T-cell (primary cell): ENCODE measurements around the gene PCP4L1. TPM values are rescaled to one million over a fixed set of nuclear protein-coding genes. Genes with fewer than 3 reads are reported as not detected.

Experiments
- ATAC-seq, 4 experiments: fragments of 200-7000 bp in 3 of 4; fragments of 150-1000 bp in 1 of 4; cut with Tn5 transposase; replicated peaks in 1 of 4; 1 replicate in 3 of 4; 2 replicates in 1 of 4; pipeline ENCODE4 v1.10.0; 2021; ENCODE audit warnings: moderate library complexity in 3 of 4, mild to moderate bottlenecking in 2 of 4, moderate number of reproducible peaks in 1 of 4
- CTCF ChIA-PET, 2 donors: fragments of 300-600 bp; sonication (Branson Sonifier 250); formaldehyde crosslinking; loops; one replicate each; lab custom pipeline; 2022; ENCODE audit warnings: antibody characterized with exemption in 2 of 2; lab: Charles Lee
- POLR2A ChIA-PET, 2 donors: fragments of 300-600 bp; sonication (Branson Sonifier 250); formaldehyde crosslinking; loops; one replicate each; lab custom pipeline; 2022; ENCODE audit warnings: antibody characterized with exemption in 2 of 2; lab: Charles Lee
- DNase-seq, 35 experiments: peaks; one replicate each; pipeline versions ENCODE4 v3.0.0 to v3.0.0-alpha.2; 2013 to 2023
- H3K27ac ChIP-seq: one replicate; pipeline ENCODE4 v1.5.1; 2013; ENCODE audit warnings: low read length
- H3K27me3 ChIP-seq, 2 experiments: replicated peaks in 1 of 2; 1 replicate in 1 of 2; 2 replicates in 1 of 2; pipeline versions ENCODE4 v1.6.1 to v1.7.0; 2013; ENCODE audit warnings: low read length in 1 of 2, mixed read lengths in 1 of 2; ENCODE audit not compliant: control insufficient read depth in 2 of 2, insufficient read depth in 2 of 2; ENCODE audit errors: extremely low read depth in 1 of 2
- H3K36me3 ChIP-seq, 2 donors: 1 replicate in 1 of 2; 2 replicates in 1 of 2; pipeline versions ENCODE4 v1.6.1 to v1.7.0; 2013; ENCODE audit warnings: low read length in 1 of 2; ENCODE audit not compliant: control insufficient read depth in 2 of 2, insufficient read depth in 1 of 2; ENCODE audit errors: extremely low read depth in 1 of 2
- H3K4me1 ChIP-seq, 2 experiments: 1 replicate in 1 of 2; 2 replicates in 1 of 2; pipeline versions ENCODE4 v1.6.1 to v1.7.0; 2013; ENCODE audit warnings: low read length in 2 of 2, mixed read lengths in 1 of 2; ENCODE audit not compliant: insufficient read depth in 2 of 2, control insufficient read depth in 1 of 2; ENCODE audit errors: extremely low read depth in 1 of 2
- H3K4me3 ChIP-seq, 2 donors: 1 replicate in 1 of 2; 2 replicates in 1 of 2; pipeline versions ENCODE4 v1.5.1 to v1.7.0; 2013; ENCODE audit warnings: mild to moderate bottlenecking in 2 of 2, low read length in 1 of 2, moderate library complexity in 1 of 2; ENCODE audit not compliant: control insufficient read depth in 1 of 2; ENCODE audit errors: extremely low read depth in 1 of 2
- H3K9me3 ChIP-seq: 2 replicates; pipeline ENCODE4 v1.7.0; 2013
- H3K27ac Mint-ChIP-seq, 2 donors: one replicate each; pipeline ENCODE4 v1.8.0; 2020 to 2021; ENCODE audit warnings: mild to moderate bottlenecking in 2 of 2, mixed read lengths in 2 of 2
- H3K27me3 Mint-ChIP-seq, 2 donors: one replicate each; pipeline ENCODE4 v1.8.0; 2021 to 2022; ENCODE audit warnings: mixed read lengths in 2 of 2
- H3K36me3 Mint-ChIP-seq: one replicate; pipeline ENCODE4 v1.8.0; 2021; ENCODE audit warnings: mixed read lengths
- H3K4me1 Mint-ChIP-seq, 3 donors: one replicate each; pipeline ENCODE4 v1.8.0; 2020 to 2022; ENCODE audit warnings: mixed read lengths in 3 of 3, mild to moderate bottlenecking in 1 of 3
- H3K4me3 Mint-ChIP-seq, 3 donors: one replicate each; pipeline ENCODE4 v1.8.0; 2020 to 2022; ENCODE audit warnings: mild to moderate bottlenecking in 3 of 3, mixed read lengths in 3 of 3, moderate library complexity in 3 of 3
- H3K9me3 Mint-ChIP-seq, 3 donors: one replicate each; pipeline ENCODE4 v1.8.0; 2020 to 2022; ENCODE audit warnings: mixed read lengths in 3 of 3
- WGBS: methylation state at CpG from one replicate; pipeline ENCODE4 v1.1.5; 2013; ENCODE audit warnings: missing lambda C conversion rate; ENCODE audit not compliant: insufficient coverage; 5-methylcytosine and 5-hydroxymethylcytosine counted together
- total RNA-seq, 35 experiments: library from RNA in 6 of 35; stranded (reverse) in 6 of 35; fragments of 120-200 nt in 1 of 35; gene quantifications; one replicate each; pipeline versions ENCODE4 v1.2.1 to v1.2.4 and lab custom pipeline; 2013 to 2026

Gene PCP4L1
- total RNA-seq, 5 donors from 2014 or later (not counting 1 experiment from before 2014, with no cell fraction given) = not detected

DNA sequence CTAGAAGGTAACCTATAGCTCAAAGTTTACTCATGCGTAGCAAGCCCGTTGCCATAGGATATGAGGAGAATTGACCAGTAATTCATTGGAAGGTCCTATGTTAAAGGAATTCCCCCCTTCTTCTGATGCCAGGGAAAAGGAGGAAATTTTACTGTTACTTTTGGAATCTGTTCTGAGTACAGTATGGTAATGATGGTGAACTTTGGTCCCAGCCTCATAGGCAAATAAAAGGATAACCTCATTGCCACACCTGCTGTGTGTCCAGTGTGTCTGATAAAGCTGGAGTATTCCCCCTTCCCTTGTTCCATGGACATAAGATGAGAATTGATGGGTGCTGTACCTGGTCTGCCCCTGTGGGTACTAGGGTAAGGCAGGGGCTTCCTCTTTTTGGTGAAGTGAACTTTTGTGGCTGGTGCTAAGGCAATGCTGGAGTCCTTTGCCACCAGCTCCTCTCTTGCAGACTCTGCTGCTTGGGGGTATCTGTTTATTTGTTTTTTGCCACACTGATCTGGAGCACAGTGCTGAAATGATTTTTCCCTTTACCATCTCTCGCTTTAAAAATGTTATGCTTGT is 29.0 kb downstream of the PCP4L1 start:
- Mint-ChIP-seq H3K4me1 (peaks cover 0 to 6% (median 0%) of the 10 kb centered on the region in 3 donors), H3K36me3 (peaks cover 4% of the 10 kb centered on the region), H3K4me3 (no peak overlapping the region), H3K27ac (no peak overlapping the region), H3K27me3 (peaks cover 0 to 8% of the 10 kb centered on the region in 2 donors), H3K9me3 (no peaks in the 10 kb centered on the region)
- POLR2A ChIA-PET = no interaction called here
- no CpG with 5 or more reads among the region's 3 CpGs for WGBS
- Histone ChIP-seq H3K4me3 (no peak overlapping the region), H3K27ac (no peak overlapping the region), H3K9me3 (no peaks in the 10 kb centered on the region), H3K27me3 (peaks cover 0 to 3% of the 10 kb centered on the region in 2 experiments), H3K36me3 (no peaks in the 10 kb centered on the region), H3K4me1 (no peaks in the 10 kb centered on the region)
- ATAC-seq = no peak
- CTCF ChIA-PET = interaction anchor here in 1 of 2 donors (0.6 to 0.7 kb wide), 2 partner anchors 14 to 16 kb away, joined by 3 to 4 read pairs; no protein-coding TSS in a partner anchor
- no peak for DNase-seq

DNA sequence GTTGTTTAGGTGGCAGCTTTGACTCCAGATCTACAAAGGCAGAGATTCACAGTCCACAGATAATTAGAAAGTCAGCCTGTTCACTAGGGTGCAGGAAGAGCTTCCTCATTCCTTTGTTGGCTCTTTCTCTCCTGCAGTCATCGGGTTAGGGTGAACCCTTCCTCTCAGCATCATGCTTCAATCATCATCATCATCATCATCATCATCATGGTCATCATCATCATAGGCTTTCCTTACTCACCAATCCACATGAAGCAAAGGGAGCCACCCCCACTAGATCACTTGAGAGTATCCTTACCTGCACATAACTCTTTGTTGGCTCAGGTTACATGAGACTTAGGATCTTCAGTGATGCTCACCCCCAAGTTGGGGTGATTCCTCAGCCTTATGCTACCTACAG is 32.2 kb downstream of the PCP4L1 start:
- ChIA-PET POLR2A (no interaction called here), CTCF (interaction anchor here (0.6 to 2.6 kb wide), 14 partner anchors 8 to 919 kb away, joined by 3 to 29 read pairs (median 3); partner anchors contain the start of genes TOMM40L (in 2 of the 2), PPOX (in 1 of the 2) and SDHC (in 1 of the 2))
- no peak for DNase-seq
- no peaks in the 10 kb centered on the region for H3K27me3 ChIP-seq
- no peak overlapping the region for H3K27ac Mint-ChIP-seq
- no peaks in the 10 kb centered on the region for H3K4me1 ChIP-seq
- no peak overlapping the region for H3K27ac ChIP-seq
- no peak overlapping the region for H3K4me3 ChIP-seq
- no peak overlapping the region for H3K4me3 Mint-ChIP-seq
- 100% methylated on average over 1 of the region's 1 CpG for WGBS
- peaks cover 0 to 3% of the 10 kb centered on the region in 2 donors for H3K27me3 Mint-ChIP-seq
- ATAC-seq = no peak
- no peaks in the 10 kb centered on the region for H3K36me3 ChIP-seq
- H3K4me1 Mint-ChIP-seq = peaks cover 0 to 6% (median 0%) of the 10 kb centered on the region in 3 donors
- peaks cover 4% of the 10 kb centered on the region for H3K36me3 Mint-ChIP-seq
- H3K9me3 Mint-ChIP-seq = no peaks in the 10 kb centered on the region
- H3K9me3 ChIP-seq = no peaks in the 10 kb centered on the region

DNA sequence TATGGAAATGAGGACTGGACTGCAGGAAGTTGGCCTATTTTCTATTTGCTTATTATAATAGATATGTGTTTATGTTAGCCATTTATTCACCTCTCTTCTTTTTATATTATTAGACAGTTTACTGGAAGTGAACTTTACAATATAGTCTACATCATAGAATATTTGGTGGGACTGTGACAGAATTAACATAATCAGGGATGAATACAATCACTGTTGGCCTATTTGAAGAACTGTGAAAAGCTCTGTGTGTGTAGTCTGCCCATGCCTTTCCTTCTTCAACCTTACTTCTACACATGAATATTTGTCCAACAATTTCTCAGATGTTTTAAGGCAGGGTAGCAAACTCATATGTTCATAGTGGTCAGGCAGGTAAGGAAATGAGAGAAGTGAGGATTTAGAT is 38.9 kb downstream of the PCP4L1 start:
- CTCF ChIA-PET = interaction anchor here in 1 of 2 donors (0.7 kb wide), 1 partner anchor 10 kb away, joined by 3 read pairs; no protein-coding TSS in a partner anchor
- H3K4me1 ChIP-seq = no peaks in the 10 kb centered on the region
- no peaks in the 10 kb centered on the region for H3K27me3 ChIP-seq
- H3K9me3 ChIP-seq = no peaks in the 10 kb centered on the region
- Mint-ChIP-seq H3K9me3 (no peaks in the 10 kb centered on the region), H3K36me3 (no peaks in the 10 kb centered on the region), H3K4me1 (peaks cover 0 to 8% (median 6%) of the 10 kb centered on the region in 3 donors), H3K27me3 (no peaks in the 10 kb centered on the region), H3K27ac (no peak overlapping the region), H3K4me3 (no peak overlapping the region)
- H3K4me3 ChIP-seq = no peak overlapping the region
- H3K27ac ChIP-seq = no peak overlapping the region
- no peaks in the 10 kb centered on the region for H3K36me3 ChIP-seq
- DNase-seq = no peak
- POLR2A ChIA-PET = no interaction called here
- ATAC-seq = no peak

GRCh38 chr1:161298116-161298515 is 39.6 kb downstream of the PCP4L1 start:
- Histone ChIP-seq H3K4me1 (no peaks in the 10 kb centered on the region), H3K4me3 (no peak overlapping the region), H3K27me3 (no peaks in the 10 kb centered on the region), H3K9me3 (no peaks in the 10 kb centered on the region), H3K27ac (no peak overlapping the region), H3K36me3 (peaks cover 0 to 2% of the 10 kb centered on the region in 2 donors)
- Mint-ChIP-seq H3K27me3 (no peaks in the 10 kb centered on the region), H3K27ac (no peak overlapping the region), H3K9me3 (no peaks in the 10 kb centered on the region), H3K4me1 (peaks cover 0 to 13% (median 6%) of the 10 kb centered on the region in 3 donors), H3K4me3 (no peak overlapping the region), H3K36me3 (no peaks in the 10 kb centered on the region)
- 88% methylated on average over 4 of the region's 6 CpGs for WGBS
- DNase-seq = no peak
- POLR2A ChIA-PET = no interaction called here
- CTCF ChIA-PET = no interaction called here
- no peak for ATAC-seq

GRCh38 chr1:161299347-161299746 is 40.8 kb downstream of the PCP4L1 start:
- H3K9me3 Mint-ChIP-seq = no peaks in the 10 kb centered on the region
- Histone ChIP-seq H3K36me3 (peaks cover 0 to 2% of the 10 kb centered on the region in 2 donors), H3K9me3 (no peaks in the 10 kb centered on the region), H3K27me3 (no peaks in the 10 kb centered on the region), H3K27ac (no peak overlapping the region), H3K4me3 (no peak overlapping the region), H3K4me1 (peaks cover 3 to 4% of the 10 kb centered on the region in 2 experiments)
- peaks cover 8 to 25% (median 18%) of the 10 kb centered on the region in 3 donors for H3K4me1 Mint-ChIP-seq
- H3K27me3 Mint-ChIP-seq = no peaks in the 10 kb centered on the region
- ChIA-PET CTCF (no interaction called here), POLR2A (no interaction called here)
- H3K27ac Mint-ChIP-seq = peak overlapping the region in 1 of 2 donors; percentile 64
- H3K36me3 Mint-ChIP-seq = no peaks in the 10 kb centered on the region
- 72% methylated on average over 4 of the region's 9 CpGs for WGBS
- DNase-seq (no peak), ATAC-seq (peak in 1 of 4 experiments; percentile 24)
- H3K4me3 Mint-ChIP-seq = no peak overlapping the region

DNA sequence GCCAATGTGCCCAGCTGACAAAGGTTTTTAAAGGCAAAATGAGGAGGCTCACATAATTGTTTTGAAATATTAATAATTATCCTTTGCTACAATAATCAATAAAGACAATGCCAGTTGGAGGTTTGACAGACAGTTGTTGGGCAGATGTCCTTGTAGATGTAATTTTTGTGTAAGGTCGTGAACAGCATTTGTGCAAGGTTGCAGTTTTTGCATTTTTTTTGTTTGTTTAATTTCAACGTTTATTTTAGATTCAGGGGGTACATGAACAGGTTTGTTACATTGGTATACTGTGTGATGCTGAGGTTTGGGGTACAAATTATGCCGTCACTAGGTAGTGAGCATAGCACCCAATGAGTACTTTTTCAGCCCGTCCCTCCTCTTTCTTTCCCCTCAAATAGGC is 41.9 kb downstream of the PCP4L1 start:
- Histone ChIP-seq H3K9me3 (no peaks in the 10 kb centered on the region), H3K27ac (no peak overlapping the region), H3K36me3 (peaks cover 0 to 2% of the 10 kb centered on the region in 2 donors), H3K4me3 (no peak overlapping the region), H3K27me3 (no peaks in the 10 kb centered on the region), H3K4me1 (peaks cover 11 to 12% of the 10 kb centered on the region in 2 experiments)
- H3K4me1 Mint-ChIP-seq = peaks cover 16 to 36% (median 30%) of the 10 kb centered on the region in 3 donors
- H3K9me3 Mint-ChIP-seq = no peaks in the 10 kb centered on the region
- no peak for DNase-seq
- no peaks in the 10 kb centered on the region for H3K27me3 Mint-ChIP-seq
- no peak for ATAC-seq
- no peak overlapping the region for H3K4me3 Mint-ChIP-seq
- CTCF ChIA-PET = interaction anchor here (0.6 to 0.7 kb wide), 2 partner anchors 41 to 95 kb away, joined by 3 to 5 read pairs; no protein-coding TSS in a partner anchor
- WGBS = 88% methylated on average over 1 of the region's 4 CpGs
- H3K36me3 Mint-ChIP-seq = no peaks in the 10 kb centered on the region
- H3K27ac Mint-ChIP-seq = no peak overlapping the region
- POLR2A ChIA-PET = no interaction called here
